ENCODE data around the gene VPS9D1.

DNA sequence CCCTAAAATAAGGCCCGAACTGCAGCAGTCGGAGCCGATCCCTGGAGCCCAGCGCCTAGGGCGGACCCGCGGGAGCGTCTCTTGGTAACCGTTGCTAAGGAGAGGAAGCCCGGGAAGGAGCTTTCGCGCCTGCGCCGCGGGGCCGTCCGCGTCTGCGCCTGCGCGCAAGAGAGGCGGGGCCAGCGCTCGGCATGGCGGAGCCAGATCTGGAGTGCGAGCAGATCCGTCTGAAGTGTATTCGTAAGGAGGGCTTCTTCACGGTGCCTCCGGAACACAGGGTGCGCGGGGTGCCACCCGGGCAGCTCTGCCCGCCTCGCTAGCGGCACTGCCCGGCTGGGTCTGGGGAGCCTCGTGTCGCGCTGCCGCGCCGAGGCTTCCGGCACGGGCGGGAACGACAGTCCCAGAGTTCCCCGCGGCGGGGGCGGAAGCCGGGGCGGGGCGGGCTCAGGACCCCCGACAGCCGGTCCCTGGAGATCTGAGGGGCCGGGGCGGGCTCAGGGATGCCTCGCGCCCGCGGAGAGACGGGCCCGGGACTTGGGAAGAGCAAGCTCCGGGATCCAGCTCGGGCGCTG lies 34.1 kb downstream of the VPS9D1 start, which contains the start of gene CDK10:
- TF ChIP-seq, protein P1, sequence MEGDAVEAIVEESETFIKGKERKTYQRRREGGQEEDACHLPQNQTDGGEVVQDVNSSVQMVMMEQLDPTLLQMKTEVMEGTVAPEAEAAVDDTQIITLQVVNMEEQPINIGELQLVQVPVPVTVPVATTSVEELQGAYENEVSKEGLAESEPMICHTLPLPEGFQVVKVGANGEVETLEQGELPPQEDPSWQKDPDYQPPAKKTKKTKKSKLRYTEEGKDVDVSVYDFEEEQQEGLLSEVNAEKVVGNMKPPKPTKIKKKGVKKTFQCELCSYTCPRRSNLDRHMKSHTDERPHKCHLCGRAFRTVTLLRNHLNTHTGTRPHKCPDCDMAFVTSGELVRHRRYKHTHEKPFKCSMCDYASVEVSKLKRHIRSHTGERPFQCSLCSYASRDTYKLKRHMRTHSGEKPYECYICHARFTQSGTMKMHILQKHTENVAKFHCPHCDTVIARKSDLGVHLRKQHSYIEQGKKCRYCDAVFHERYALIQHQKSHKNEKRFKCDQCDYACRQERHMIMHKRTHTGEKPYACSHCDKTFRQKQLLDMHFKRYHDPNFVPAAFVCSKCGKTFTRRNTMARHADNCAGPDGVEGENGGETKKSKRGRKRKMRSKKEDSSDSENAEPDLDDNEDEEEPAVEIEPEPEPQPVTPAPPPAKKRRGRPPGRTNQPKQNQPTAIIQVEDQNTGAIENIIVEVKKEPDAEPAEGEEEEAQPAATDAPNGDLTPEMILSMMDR (IDR thresholded peaks at IDR 0.05), result no peak
- TF ChIP-seq, protein P2, sequence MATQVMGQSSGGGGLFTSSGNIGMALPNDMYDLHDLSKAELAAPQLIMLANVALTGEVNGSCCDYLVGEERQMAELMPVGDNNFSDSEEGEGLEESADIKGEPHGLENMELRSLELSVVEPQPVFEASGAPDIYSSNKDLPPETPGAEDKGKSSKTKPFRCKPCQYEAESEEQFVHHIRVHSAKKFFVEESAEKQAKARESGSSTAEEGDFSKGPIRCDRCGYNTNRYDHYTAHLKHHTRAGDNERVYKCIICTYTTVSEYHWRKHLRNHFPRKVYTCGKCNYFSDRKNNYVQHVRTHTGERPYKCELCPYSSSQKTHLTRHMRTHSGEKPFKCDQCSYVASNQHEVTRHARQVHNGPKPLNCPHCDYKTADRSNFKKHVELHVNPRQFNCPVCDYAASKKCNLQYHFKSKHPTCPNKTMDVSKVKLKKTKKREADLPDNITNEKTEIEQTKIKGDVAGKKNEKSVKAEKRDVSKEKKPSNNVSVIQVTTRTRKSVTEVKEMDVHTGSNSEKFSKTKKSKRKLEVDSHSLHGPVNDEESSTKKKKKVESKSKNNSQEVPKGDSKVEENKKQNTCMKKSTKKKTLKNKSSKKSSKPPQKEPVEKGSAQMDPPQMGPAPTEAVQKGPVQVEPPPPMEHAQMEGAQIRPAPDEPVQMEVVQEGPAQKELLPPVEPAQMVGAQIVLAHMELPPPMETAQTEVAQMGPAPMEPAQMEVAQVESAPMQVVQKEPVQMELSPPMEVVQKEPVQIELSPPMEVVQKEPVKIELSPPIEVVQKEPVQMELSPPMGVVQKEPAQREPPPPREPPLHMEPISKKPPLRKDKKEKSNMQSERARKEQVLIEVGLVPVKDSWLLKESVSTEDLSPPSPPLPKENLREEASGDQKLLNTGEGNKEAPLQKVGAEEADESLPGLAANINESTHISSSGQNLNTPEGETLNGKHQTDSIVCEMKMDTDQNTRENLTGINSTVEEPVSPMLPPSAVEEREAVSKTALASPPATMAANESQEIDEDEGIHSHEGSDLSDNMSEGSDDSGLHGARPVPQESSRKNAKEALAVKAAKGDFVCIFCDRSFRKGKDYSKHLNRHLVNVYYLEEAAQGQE (IDR thresholded peaks at IDR 0.05; ENCODE audit: insufficient read depth in 1 of 2, low read depth in 2 of 2, low read length in 1 of 2), result no peak
- TF ChIP-seq POLR2AphosphoS5 (IDR thresholded peaks at IDR 0.05; ENCODE audit: low read depth, low read length), result peak; percentile 87
